PC-3 (cell line): ENCODE measurements around the gene CPNE7.

Source experiments
- EZH2 ChIP-seq: fragments of 300-600 bp; sonication (generic); IDR thresholded peaks from one replicate; pipeline ENCODE4 v1.6.1; 2017; ENCODE audit warnings: antibody characterized with exemption, mild to moderate bottlenecking, low read length; ENCODE audit not compliant: unreplicated experiment
- EZH2phosphoT487 ChIP-seq: fragments of 300-600 bp; sonication (generic); IDR thresholded peaks from 2 replicates; pipeline ENCODE4 v1.6.1; 2018; ENCODE audit warnings: mild to moderate bottlenecking, antibody characterized with exemption, low read length, borderline replicate concordance
- TF ChIP-seq, protein P1 (sequence below): fragments of 300-600 bp; sonication (generic); conservative IDR thresholded peaks from 2 replicates; pipeline ENCODE4 v1.5.1; 2017; ENCODE audit warnings: antibody characterized with exemption, low read depth, mild to moderate bottlenecking, low read length

DNA sequence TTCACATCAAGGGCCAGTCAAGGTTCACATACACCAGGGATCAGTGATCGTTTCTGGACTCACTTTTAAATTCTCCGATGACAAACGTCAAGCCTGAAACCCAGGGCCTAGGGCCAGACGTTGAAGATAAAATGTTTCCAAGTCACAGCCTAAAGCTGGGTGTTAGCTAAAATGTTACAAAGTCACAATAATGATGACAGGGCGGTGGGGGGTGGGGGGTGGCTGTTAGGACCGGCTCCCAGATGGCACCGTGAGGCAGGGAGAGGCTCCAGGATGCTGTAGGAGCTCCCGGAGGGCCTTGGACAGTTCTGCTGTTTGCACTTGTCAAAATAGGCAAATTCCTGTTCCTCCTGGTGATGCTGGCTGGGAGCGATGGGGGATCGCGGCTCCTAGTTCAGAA lies 31.4 kb upstream of the CPNE7 start:
- TF ChIP-seq EZH2 (no peak), EZH2phosphoT487 (no peak)
- TF ChIP-seq, protein P1, sequence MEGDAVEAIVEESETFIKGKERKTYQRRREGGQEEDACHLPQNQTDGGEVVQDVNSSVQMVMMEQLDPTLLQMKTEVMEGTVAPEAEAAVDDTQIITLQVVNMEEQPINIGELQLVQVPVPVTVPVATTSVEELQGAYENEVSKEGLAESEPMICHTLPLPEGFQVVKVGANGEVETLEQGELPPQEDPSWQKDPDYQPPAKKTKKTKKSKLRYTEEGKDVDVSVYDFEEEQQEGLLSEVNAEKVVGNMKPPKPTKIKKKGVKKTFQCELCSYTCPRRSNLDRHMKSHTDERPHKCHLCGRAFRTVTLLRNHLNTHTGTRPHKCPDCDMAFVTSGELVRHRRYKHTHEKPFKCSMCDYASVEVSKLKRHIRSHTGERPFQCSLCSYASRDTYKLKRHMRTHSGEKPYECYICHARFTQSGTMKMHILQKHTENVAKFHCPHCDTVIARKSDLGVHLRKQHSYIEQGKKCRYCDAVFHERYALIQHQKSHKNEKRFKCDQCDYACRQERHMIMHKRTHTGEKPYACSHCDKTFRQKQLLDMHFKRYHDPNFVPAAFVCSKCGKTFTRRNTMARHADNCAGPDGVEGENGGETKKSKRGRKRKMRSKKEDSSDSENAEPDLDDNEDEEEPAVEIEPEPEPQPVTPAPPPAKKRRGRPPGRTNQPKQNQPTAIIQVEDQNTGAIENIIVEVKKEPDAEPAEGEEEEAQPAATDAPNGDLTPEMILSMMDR, result no peak
